ENCODE data around the gene MAP1LC3B2. TPM values are rescaled to one million over a fixed set of nuclear protein-coding genes. Genes with fewer than 3 reads are reported as not detected.

The MAP1LC3B2 gene
- total RNA-seq, 1 experiment from 2014 or later, result 2.2 TPM

DNA sequence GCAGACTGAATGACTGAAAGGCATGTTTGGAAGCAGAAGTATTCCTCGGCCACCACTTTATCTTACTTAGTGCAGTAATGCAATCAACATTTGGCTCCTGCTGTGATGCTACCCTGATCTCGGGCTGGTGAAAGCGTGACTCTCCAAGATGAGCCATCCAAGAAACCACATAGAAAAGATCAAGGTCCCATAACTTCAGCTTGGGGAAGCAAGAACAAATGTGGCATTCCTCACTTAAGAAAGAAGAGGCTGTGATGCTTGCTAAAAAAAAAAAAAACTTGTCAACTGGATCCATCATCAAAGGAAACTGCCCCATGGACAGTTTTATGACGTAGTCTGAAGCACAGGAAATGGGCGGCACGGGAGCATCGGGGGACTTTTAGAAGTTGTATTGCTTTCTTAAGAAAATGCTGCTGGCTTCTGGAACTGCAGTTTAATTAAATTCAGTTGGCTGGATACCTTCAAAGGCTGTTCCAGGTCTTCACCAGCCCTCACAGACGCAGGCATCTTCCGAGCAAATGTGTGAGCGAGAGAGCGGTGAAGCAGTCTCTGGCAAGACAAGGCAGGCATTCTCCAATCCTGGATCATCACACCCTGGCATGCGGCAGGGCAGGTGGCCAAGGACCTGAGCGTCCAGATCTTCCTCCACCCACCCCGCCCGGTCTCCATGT lies 38.2 kb upstream of the MAP1LC3B2 start:
- Mint-ChIP-seq H3K4me3 (no peak overlapping the region), H3K4me1 (peaks cover 56% of the 10 kb centered on the region), H3K36me3 (no peaks in the 10 kb centered on the region), H3K27ac (0 out of 2 replicates have a peak overlapping the region, but pooled peaks have one; percentile 15), H3K27me3 (ENCODE audit: low read depth) (peaks cover 26% of the 10 kb centered on the region), H3K9me3 (no peaks in the 10 kb centered on the region)
- ATAC-seq (no peak), DNase-seq (ENCODE audit: low spot score) (no peak)
- TF ChIP-seq ETV6 (CRISPR knock-in tag; IDR thresholded peaks at IDR 0.05) (no peak), RORB (CRISPR knock-in tag; IDR thresholded peaks at IDR 0.05) (no peak), MLX (CRISPR knock-in tag; IDR thresholded peaks at IDR 0.05) (no peak), PREB (CRISPR knock-in tag; IDR thresholded peaks at IDR 0.05; ENCODE audit: borderline replicate concordance) (no peak), PRRX2 (CRISPR knock-in tag; IDR thresholded peaks at IDR 0.05) (no peak), ATF3 (CRISPR knock-in tag; conservative IDR thresholded peaks at IDR 0.05) (no peak), ZNF219 (CRISPR knock-in tag; IDR thresholded peaks at IDR 0.05; ENCODE audit: borderline replicate concordance) (no peak), NR1H2 (CRISPR knock-in tag; IDR thresholded peaks at IDR 0.05) (no peak), IRF2 (CRISPR knock-in tag; IDR thresholded peaks at IDR 0.05; ENCODE audit: borderline replicate concordance, low read depth) (no peak), EMX1 (CRISPR knock-in tag; IDR thresholded peaks at IDR 0.05) (no peak), ATF6 (CRISPR knock-in tag; IDR thresholded peaks at IDR 0.05) (no peak), ZNF317 (CRISPR knock-in tag; IDR thresholded peaks at IDR 0.05; ENCODE audit: borderline replicate concordance, low read depth) (no peak), NR3C1 (CRISPR knock-in tag; conservative IDR thresholded peaks at IDR 0.05; ENCODE audit: low read depth) (no peak), TEAD1 (CRISPR knock-in tag; IDR thresholded peaks at IDR 0.05) (no peak), MAX (CRISPR knock-in tag; IDR thresholded peaks at IDR 0.05) (no peak)
- TF ChIP-seq, protein P1, sequence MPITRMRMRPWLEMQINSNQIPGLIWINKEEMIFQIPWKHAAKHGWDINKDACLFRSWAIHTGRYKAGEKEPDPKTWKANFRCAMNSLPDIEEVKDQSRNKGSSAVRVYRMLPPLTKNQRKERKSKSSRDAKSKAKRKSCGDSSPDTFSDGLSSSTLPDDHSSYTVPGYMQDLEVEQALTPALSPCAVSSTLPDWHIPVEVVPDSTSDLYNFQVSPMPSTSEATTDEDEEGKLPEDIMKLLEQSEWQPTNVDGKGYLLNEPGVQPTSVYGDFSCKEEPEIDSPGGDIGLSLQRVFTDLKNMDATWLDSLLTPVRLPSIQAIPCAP (CRISPR knock-in tag; IDR thresholded peaks at IDR 0.05), result no peak
- TF ChIP-seq, protein P2, sequence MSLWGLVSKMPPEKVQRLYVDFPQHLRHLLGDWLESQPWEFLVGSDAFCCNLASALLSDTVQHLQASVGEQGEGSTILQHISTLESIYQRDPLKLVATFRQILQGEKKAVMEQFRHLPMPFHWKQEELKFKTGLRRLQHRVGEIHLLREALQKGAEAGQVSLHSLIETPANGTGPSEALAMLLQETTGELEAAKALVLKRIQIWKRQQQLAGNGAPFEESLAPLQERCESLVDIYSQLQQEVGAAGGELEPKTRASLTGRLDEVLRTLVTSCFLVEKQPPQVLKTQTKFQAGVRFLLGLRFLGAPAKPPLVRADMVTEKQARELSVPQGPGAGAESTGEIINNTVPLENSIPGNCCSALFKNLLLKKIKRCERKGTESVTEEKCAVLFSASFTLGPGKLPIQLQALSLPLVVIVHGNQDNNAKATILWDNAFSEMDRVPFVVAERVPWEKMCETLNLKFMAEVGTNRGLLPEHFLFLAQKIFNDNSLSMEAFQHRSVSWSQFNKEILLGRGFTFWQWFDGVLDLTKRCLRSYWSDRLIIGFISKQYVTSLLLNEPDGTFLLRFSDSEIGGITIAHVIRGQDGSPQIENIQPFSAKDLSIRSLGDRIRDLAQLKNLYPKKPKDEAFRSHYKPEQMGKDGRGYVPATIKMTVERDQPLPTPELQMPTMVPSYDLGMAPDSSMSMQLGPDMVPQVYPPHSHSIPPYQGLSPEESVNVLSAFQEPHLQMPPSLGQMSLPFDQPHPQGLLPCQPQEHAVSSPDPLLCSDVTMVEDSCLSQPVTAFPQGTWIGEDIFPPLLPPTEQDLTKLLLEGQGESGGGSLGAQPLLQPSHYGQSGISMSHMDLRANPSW (CRISPR knock-in tag; conservative IDR thresholded peaks at IDR 0.05; ENCODE audit: low read depth), result no peak
- TF ChIP-seq, protein P3, sequence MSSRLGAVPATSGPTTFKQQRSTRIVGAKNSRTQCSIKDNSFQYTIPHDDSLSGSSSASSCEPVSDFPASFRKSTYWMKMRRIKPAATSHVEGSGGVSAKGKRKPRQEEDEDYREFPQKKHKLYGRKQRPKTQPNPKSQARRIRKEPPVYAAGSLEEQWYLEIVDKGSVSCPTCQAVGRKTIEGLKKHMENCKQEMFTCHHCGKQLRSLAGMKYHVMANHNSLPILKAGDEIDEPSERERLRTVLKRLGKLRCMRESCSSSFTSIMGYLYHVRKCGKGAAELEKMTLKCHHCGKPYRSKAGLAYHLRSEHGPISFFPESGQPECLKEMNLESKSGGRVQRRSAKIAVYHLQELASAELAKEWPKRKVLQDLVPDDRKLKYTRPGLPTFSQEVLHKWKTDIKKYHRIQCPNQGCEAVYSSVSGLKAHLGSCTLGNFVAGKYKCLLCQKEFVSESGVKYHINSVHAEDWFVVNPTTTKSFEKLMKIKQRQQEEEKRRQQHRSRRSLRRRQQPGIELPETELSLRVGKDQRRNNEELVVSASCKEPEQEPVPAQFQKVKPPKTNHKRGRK (CRISPR knock-in tag; IDR thresholded peaks at IDR 0.05; ENCODE audit: borderline replicate concordance), result no peak
- TF ChIP-seq, protein P4, sequence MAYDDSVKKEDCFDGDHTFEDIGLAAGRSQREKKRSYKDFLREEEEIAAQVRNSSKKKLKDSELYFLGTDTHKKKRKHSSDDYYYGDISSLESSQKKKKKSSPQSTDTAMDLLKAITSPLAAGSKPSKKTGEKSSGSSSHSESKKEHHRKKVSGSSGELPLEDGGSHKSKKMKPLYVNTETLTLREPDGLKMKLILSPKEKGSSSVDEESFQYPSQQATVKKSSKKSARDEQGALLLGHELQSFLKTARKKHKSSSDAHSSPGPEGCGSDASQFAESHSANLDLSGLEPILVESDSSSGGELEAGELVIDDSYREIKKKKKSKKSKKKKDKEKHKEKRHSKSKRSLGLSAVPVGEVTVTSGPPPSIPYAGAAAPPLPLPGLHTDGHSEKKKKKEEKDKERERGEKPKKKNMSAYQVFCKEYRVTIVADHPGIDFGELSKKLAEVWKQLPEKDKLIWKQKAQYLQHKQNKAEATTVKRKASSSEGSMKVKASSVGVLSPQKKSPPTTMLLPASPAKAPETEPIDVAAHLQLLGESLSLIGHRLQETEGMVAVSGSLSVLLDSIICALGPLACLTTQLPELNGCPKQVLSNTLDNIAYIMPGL (CRISPR knock-in tag; IDR thresholded peaks at IDR 0.05), result no peak
- ChIA-PET CTCF (no interaction called here), POLR2A (no interaction called here)

Measured in WTC11 (cell line).